ENCODE results near the gene CA5A.
"Not testable (repeated sequence)": the region's sequence is repeated elsewhere in the genome, so short reads cannot be mapped to it uniquely, and the experiment has no call there.

CA5A gene

DNA sequence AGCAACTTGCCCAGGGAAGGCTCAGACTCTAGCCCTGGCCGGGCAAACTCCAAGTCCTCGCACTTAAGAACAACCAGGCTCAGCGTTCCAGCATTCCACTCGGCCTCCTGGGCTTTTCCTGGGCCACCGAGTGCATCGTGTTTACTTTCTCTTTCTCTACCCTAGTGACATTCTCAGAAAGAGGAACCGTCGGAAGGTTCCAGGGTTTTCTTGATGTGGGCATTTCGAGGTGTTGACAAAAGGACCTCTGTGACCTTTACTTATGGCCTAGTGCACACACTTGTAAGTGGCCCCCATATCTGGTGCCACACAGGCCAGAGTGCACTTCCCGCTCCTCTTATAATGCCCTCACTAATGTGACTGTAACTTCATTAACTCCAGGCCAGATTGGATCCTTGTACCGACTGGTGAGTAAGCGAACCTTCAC, 11.8 kb upstream of the CA5A start:
- DNase-seq (ENCODE audit: low read depth, low spot score): no peak

DNA sequence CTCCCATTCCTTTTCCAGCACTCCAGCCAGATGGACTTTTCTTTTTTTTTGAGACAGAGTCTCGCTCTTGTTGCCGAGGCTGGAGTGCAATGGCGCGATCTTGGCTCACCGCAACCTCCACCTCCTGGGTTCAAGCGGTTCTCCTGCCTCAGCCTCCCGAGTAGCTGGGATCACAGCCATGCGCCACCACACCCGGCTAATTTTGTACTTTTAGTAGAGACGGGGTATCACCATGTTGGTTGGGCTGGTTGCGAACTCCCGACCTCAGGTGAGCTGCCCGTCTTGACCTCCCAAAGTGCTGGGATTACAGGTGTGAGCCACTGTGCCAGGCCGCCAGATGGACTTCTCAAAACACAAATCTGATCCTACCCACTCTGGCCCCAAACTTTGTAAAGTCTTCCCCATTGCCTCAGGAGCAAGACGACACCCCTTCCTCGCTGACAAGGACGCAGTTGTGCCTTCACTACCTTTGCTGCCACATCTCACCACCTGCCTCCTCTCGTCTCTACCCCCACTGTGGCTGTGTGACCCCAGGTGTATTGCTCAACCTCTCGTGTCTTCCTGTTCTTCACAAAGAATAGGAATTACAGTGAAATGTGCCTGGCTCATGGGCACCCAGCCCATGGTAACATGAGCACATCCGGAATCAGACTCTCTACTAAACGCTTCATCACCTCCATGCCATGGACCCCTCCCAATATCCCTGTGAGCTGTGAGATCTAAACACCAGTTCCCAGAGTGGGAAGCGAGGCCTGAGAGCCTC, 11.2 kb upstream of the CA5A start:
- no peak for DNase-seq (ENCODE audit: low read depth, low spot score)

DNA sequence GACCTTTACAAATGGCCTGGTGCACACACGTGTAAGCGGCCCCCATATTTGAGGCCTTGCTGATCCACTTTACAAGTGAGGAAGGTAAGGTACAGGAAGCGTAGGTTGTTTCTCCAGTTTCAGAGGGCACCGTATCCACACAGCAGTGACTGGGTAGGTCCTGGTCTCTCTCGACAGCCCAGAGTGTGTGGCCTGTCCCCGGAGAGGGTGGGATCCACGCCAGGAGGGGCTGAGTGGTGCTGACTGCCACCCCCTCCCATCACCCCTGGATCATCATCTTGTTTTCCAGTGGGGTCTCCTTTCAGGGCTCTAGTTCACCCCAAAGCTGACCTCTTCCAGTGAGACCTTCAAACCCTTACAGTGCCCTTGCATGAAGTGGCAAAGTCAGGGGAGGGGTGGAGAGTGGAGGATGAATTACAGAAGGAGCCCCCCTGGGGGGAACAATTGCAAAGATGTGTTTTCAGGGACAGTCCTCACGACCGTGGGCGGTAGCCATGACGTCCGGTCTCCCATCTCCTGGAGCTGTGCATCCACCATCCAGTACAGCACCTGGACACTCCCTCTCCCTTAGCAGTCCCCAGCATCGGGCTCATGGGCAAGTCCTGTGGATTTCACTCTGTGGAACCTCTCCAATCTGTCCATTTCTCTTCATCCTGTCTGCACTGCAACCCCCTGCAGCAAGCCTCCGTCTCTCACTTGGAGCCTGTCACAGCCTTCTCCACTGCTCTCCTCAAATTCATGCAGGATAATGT, 10.4 kb upstream of the CA5A start:
- DNase-seq (ENCODE audit: low read depth, low spot score): no peak

DNA sequence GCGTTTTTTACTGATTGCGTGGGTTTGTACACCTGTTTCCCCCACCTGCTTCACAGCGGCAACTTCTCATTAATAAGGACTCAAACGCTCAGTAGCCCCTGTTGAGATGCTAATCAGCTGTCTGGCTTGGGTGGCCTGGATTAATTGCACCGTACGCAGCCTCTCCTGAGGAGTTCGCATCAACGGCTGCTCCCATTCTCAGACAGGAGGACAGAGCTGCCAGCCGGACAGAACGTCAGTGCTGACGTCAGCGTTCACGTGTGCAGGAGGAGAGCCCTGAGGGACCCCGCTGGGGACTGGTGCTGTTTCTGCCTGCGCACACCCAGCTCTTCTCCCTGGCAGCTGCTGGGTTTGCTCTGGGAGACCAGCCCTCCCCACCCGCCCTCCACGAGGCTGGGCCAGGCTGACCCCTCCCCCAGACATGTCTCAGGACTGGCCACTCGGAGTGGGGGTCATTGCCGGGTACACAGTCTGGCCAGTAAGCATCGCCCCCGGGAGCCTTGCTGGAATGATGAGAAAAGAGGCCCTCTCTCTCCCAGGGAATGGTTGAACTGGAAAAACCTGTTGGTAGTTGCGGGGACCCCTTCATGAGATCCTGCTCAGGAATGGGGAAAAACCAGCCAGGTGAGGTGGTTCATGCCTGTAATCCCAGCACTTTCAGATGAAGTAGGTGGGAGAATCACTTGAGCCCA, 9.2 kb upstream of the CA5A start:
- DNase-seq (ENCODE audit: low read depth, low spot score): no peak

DNA sequence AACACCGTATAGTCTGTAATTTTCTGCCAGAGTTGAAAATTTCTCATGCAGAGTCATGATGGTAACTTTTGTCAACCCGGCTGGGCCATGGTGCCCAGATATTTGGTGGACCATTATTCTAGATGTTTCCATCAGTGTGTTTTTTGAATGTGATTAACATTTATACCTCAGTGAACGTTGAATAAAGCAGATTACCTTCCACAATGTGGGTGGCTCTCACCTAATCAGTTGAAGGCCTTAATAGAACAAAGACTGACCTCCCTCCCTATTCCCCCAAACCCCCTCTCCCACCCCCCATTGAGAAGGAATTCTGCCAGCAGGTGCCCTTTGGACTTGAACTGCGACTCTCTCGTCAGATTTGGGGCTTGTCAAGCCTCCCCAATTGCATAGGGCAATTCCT, 6.4 kb upstream of the CA5A start:
- DNase-seq (ENCODE audit: low read depth, low spot score): no peak

DNA sequence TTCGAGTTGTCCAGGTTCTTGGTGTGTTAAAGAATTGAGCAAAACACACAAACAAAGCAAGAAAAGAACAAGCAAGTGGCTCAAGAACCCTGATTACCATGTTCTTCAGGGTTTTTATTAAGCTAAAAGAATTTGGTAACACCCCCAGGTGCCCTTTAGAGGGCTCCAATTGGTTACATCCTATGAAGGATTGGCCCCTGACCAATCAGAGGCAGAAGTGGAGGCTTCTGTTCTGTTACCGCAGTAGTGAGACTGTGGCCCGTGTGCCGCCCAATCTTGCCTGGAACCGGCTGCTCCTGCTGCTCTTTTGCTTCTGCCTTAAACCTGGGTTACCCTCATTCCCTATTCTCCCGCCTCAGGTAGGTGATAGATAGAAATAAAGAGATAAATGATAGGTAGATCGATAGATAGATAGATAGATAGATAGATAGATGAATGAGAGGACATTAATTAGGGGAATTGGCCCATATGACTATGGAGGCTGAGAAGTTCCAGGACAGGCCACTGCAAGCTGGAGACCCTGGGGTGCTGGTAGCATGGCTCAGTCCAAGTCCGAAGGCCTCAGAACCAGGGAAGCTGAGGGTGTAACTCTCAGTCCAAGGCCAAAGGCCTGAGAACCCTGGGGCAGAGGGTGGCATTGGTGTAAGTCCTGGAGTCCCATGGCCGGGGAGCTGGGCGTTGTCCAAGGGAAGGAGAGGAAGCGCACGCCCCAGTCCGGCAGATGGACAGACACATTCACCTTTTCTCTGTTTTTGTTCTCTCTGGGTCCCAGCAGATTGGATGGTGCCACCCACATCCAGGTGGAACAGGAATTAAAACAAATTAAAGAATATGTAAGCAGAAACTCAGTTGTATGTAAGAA, 3.5 kb upstream of the CA5A start:
- DNase-seq (ENCODE audit: low read depth, low spot score): no peak

DNA sequence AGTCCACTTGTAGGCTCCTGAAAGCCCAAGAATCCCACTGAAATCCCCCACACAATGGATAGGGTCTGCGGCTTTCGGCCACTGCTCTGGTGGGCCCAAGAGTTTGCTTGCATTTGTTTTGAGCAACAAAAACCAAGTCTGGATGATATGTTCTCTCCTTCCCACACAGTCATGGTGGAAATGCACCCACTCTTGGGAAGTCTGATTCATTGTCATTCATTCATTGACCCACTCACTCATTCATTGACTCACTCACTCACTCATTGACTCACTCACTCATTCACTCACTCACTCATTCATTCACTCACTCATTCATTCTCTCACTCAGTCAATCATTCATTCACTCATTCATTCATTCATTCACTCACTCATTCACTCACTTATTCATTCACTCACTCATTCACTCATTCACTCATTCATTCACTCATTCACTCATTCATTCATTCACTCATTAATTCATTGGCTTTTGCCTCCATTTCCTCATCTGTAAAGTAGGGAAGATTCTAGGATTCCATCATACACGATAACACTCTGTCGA, 2.2 kb upstream of the CA5A start:
- no peak for DNase-seq (ENCODE audit: low read depth, low spot score)

DNA sequence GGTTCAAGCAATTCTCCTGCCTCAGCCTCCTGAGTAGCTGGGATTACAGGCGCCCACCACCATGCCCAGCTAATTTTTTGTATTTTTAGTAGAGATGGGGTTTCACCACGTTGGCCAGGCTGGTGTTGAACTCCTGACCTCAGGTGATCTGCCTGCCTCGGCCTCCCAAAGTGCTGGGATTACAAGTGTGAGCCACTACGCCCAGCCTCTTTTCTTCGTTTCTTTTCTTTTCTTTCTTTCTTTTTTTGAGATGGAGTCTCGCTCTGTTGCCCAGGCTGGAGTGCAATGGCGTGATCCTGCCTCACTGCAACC, 858 bp upstream of the CA5A start:
- DNase-seq (ENCODE audit: low read depth, low spot score): not testable (repeated sequence)

DNA sequence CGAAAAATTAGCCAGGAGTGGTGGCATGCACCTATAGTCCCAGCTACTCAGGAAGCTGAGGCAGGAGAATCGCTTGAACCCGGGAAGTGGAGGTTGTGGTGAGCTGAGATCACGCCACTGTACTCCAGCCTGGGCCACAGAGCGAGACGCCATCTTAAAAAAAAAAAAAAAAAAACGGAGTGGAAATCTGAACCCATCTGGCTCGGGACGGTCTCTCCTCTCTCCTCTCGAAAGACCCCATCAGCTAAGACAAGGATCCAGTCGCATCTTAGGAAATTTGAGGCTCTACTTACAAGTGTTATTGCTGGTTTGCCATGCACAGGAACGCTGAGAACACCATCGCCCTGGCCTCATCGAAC, 334 bp downstream of the CA5A start:
- DNase-seq (ENCODE audit: low read depth, low spot score): not testable (repeated sequence)

DNA sequence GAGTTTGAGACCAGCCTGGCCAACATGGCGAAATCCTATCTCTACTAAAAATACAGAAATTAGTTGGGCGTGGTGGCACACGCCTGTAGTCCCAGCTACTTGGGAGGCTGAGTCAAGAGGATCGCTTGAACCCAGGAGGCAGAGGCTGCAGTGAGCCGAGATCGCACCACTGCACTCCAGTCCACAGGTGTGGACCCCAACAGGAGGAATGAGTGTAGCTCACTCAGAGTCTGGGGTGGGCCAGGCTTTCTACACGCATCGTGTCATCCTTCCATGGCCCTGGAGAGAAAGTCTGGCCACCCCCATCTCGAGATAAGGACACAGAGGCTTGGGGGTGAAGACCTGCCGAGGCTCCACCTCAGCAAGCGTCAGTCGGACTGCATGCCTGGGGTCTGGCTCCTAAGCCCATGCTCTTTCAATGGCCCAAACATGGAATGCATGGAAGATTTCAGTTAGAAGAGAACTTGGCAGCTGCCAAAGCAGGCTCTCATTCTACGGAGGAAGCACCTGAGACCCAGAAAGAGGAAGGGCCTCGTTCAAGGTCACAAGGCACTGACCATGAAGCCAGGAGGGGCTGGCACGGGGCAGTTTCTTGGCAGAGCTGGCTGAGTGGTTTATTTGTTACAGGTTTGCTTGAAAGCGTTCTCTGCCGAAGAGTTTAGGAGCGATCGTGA, 1.4 kb downstream of the CA5A start:
- not testable (repeated sequence) for DNase-seq (ENCODE audit: low read depth, low spot score)

DNA sequence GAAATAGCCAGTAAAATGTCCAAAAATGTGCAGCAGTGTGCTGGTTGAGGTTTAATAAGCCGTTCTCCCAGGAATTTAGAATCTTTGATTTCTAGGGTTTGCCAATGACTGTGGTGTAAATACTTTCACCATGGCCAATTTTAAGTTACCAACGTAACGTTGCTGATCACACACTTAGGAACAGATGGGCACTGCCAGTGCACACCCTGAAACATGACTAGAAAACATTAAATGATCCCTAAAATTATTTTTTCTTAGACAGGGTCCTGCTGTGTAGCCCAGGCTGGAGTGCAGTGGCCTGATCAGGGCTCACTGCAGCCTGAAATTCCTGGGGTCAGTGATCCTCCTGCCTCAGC, 3.2 kb downstream of the CA5A start:
- DNase-seq (ENCODE audit: low read depth, low spot score): no peak

DNA sequence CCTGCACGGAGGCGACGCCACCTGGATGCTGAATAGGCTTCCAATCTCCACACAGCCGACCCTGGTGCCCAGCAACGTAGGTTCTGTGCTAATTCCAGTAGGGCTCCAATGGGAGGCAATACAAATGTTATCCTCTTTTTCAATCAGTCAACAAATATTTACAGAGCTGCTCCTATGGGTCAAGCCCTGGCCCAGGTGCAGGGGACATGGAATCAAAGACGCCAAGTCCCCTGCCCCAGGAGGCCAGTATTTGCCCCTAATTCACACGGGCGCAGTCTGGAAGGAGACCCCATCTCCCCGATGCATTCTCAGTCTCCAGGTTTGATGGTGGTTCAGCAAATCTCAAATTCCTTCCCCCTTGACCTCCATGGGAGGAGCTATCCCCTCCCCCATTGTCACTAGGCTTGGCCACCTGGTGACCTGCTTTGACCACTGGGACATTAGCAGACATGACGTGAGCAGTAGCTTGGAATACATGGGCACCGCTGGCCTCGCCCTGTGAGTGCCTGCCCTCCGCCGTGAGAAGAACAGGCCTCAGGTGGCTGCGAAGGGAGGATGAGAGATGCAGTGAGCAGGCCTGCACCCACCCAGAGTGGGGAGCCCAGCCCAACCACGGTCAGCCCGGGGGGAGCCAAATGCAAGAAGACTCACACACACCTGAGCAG, 3.7 kb downstream of the CA5A start:
- DNase-seq (ENCODE audit: low read depth, low spot score): not testable (repeated sequence)

DNA sequence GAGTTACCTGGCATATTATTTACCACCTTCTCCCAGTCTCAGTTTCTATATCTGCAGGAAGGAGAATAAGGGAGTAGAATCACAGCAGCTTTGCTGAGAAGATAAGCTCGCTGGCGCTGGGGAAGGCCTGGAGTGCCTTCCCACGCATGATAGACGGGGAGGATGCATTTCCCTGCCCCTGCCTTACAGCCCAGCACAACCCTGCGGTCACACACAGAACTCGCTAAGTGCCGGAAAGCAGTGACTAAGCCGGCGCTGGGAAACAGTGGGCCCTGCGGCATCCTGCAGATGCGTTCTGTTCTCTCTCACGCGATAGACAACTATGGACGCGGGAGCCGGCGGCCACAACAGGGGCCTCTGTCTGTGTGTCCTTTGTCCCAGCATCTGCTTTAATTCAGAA, 4.8 kb downstream of the CA5A start:
- no peak for DNase-seq (ENCODE audit: low read depth, low spot score)

DNA sequence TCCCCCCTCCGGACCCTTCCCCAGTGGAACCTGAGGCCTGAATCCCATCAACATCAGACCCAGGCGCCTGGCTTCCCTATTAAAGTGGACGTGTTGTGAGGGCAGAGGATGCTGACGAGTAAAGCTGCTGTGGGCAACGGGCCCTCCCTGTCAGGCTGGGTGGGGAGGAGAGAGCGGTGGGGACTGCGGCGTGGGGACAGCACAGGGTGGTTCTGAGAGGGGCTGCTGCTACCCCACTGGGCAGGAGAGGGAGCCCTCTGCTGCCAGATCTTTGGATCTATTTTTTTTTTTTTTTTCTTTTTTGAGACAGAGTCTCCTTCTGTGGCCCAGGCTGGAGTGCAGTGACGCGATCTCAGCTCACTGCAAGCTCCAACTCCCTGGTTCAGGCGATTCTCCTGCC, 5.9 kb downstream of the CA5A start:
- DNase-seq (ENCODE audit: low read depth, low spot score): no peak

DNA sequence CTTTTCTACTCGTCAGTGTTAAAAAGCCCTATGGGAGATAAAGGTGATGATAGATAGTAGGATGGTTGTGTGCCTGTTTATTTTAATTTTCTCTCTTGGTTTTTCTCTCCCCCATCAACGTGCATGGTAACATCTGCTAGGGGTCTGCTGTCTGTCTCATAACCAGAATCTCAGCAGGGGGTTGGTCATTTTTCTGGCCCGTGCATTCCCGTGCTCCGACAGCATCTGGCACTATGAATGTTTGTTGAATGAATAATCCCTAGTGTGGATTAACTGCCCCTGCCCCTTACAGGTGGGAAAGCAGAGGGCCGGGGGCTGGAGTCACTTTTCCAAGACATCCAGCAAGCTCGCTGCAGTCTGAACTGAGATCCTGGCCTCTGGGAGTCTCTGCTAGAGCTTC, 6.3 kb downstream of the CA5A start:
- DNase-seq (ENCODE audit: low read depth, low spot score): no peak

DNA sequence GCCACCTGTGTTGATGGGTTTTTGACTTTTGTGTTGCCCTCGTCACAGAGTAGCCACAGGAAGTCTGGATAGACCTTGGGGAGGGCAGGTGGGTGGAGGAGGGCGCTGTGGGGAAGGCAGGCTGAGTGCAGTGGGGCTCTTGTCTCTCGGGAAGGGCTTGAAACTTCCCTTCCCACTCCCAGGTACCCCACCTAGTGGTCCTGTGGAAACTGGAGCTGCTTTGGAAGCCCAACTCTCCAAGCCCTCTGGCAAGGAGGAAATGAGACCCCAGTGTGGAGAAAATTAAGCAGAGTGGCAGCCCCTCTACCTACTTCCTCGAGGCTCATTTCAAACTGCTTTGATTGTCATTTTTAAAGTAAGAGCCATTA, 9.2 kb downstream of the CA5A start:
- no peak for DNase-seq (ENCODE audit: low read depth, low spot score)

DNA sequence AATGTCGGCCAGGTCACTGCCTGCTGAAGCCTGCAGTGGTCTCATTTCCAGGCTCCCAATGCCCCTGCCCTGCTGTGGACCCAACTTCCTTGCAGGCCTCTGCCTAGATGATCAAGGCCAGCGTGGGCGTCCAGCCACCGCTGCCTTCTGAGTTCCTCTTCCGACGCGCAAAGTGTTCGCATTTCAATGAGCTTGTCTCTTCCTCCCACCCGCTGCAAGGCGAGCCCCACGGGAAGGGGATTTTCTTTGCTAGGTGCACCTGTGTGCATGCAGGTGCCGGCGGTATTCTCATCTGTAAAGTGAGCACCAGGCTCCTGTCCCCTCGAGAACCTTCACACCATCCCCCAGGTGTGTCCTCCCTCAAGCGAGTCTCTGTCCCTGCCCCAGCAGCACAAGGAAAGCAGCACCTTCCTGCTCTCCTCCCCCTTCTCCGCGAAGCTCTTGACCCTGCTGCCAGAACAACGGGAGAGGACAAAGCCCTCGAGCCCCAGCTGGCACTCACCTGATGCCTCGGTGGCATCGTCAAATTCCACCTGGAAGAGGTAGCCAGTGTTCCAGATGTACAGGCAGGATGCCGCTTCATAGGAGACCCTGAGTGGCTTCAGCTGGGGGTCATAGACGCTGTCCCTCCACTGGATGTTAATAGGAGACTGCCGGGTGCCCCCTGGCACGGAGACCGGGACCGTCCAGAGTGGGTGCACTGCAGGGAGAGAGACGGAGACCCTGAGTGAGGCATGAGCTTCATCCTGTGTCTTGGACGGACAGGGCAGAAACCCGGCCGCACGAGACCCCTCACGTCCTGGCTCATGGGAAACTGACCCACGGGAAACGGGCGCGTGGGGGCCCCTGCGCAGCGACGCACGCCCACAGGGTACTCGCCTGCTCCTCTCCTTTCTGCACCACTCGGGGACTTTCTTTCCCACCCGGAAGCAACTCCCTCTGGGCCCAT, 9.8 kb downstream of the CA5A start:
- DNase-seq (ENCODE audit: low read depth, low spot score): no peak

DNA sequence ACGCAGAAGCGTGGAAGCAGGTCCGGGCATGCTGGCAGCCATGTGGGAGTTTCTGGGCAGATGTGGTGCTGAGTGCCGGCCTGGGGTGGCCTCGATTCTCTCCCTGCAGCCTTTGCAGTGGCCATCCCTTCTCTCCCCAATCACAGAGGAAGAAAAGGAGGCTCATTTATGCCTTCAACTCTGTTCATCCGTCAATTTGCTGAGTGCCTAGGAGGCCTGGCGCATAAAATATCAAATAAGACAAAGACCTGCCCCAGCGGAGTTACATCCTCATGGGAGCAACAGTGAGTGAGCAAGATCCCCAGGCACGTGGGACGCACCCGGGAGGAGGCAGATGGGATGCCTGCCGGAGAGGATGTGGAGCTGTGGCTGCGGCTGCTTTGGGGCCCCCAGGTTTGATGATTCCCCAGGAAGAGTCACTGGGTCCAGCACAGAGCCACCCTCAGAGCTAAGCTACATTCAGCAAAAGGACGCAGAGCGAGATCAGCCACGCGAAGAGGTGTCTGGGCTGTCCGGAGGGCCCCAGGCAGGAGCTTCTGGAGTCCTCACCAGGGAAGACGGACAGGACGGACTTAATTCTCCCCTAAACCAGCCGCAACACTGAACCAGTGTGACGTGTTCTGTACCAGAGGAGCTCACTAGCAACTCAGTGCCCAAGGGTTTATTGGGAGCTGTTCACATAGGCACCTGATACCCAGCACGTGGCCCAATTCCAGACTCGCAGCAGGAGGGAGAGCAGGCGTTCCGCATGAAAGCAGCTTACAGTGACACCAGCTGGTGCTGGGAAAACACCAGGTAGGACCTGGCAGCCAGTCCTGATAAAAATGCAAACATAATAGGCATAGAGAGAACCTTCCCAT, 11.3 kb downstream of the CA5A start:
- DNase-seq (ENCODE audit: low read depth, low spot score): no peak

All from iPS DF 19.7 (cell line).